IMR-90 (cell line): Measurements from ENCODE around the gene AGAP1. TPM values are rescaled to one million over a fixed set of nuclear protein-coding genes. Genes with fewer than 3 reads are reported as not detected.

Experiments used
- ATAC-seq: fragments of 200-7000 bp; cut with Tn5 transposase; 2 replicates; pipeline ENCODE4 v1.9.1; 2020; ENCODE audit warnings: low read depth, mild to moderate bottlenecking, moderate library complexity
- BruUV-seq: library from RNA; stranded (reverse); fragments of 400-500 nt; replicated peaks from 2 replicates; lab custom pipeline; 2021; lab: Mats Ljungman, UMichigan
- CTCF ChIA-PET: fragments of 300-600 bp; formaldehyde crosslinking; extraction: SDS; loops from one replicate; lab custom pipeline; 2021; ENCODE audit warnings: antibody characterized with exemption; lab: Yijun Ruan, JAX
- POLR2A ChIA-PET: fragments of 300-600 bp; sonication (Branson Sonifier 250); formaldehyde crosslinking; loops from one replicate; lab custom pipeline; 2022; ENCODE audit warnings: antibody characterized with exemption; ENCODE audit not compliant: unreplicated experiment; lab: Charles Lee
- DNase-seq: peaks from one replicate; pipeline ENCODE4 v3.0.0; 2013
- H2AFZ ChIP-seq: replicated peaks from 2 replicates; pipeline ENCODE3; 2013; ENCODE audit warnings: low read length, mild to moderate bottlenecking; ENCODE audit not compliant: poor library complexity
- H2AK5ac ChIP-seq: 2 replicates; pipeline ENCODE4 v1.6.1; 2013; ENCODE audit warnings: low read depth, low read length, inconsistent platforms
- H2AK9ac ChIP-seq: replicated peaks from 2 replicates; pipeline ENCODE3; 2013; ENCODE audit warnings: mild to moderate bottlenecking, low read depth, low read length, moderate library complexity; ENCODE audit not compliant: poor library complexity
- H2BK120ac ChIP-seq: 2 replicates; pipeline ENCODE4 v1.6.1; 2013; ENCODE audit warnings: low read depth, low read length, inconsistent platforms
- H2BK15ac ChIP-seq: 3 replicates; pipeline ENCODE4 v1.6.1; 2013; ENCODE audit warnings: low read depth, low read length, inconsistent platforms
- H2BK20ac ChIP-seq: 2 replicates; pipeline ENCODE4 v1.6.1; 2013; ENCODE audit warnings: low read depth, mild to moderate bottlenecking, inconsistent platforms, low read length, moderate library complexity
- H2BK5ac ChIP-seq: 2 replicates; pipeline ENCODE4 v1.6.1; 2013; ENCODE audit warnings: mild to moderate bottlenecking, low read depth, low read length, inconsistent platforms; ENCODE audit not compliant: poor library complexity, severe bottlenecking
- H3K14ac ChIP-seq: replicated peaks from 2 replicates; pipeline ENCODE4 v1.6.1; 2013; ENCODE audit warnings: low read depth, low read length, inconsistent platforms
- H3K18ac ChIP-seq: 2 replicates; pipeline ENCODE4 v1.6.1; 2013; ENCODE audit warnings: low read depth, low read length, control low read depth
- H3K23ac ChIP-seq: 2 replicates; pipeline ENCODE4 v1.6.1; 2013; ENCODE audit warnings: low read depth, low read length, inconsistent platforms
- H3K27ac ChIP-seq: 2 replicates; pipeline ENCODE4 v1.5.1; 2013; ENCODE audit warnings: mild to moderate bottlenecking, control low read depth, low read length; ENCODE audit not compliant: insufficient read depth
- H3K27me3 ChIP-seq: 2 replicates; pipeline ENCODE4 v1.6.1; 2013; ENCODE audit warnings: low read length; ENCODE audit not compliant: control insufficient read depth, insufficient read depth
- H3K36me3 ChIP-seq: 2 replicates; pipeline ENCODE4 v1.6.1; 2013; ENCODE audit warnings: low read length, mixed read lengths; ENCODE audit not compliant: control insufficient read depth, insufficient read depth
- H3K4ac ChIP-seq: 2 replicates; pipeline ENCODE4 v1.6.1; 2013; ENCODE audit warnings: low read depth, low read length, inconsistent platforms
- H3K4me1 ChIP-seq: 2 replicates; pipeline ENCODE4 v1.6.1; 2013; ENCODE audit warnings: low read length, mixed read lengths; ENCODE audit not compliant: control insufficient read depth, insufficient read depth
- H3K4me2 ChIP-seq: 2 replicates; pipeline ENCODE4 v1.6.1; 2013; ENCODE audit warnings: low read depth, mild to moderate bottlenecking, control low read depth, low read length, moderate library complexity
- H3K4me3 ChIP-seq: 2 replicates; pipeline ENCODE4 v1.5.1; 2013; ENCODE audit warnings: low read depth, mild to moderate bottlenecking, control low read depth, low read length, moderate library complexity; ENCODE audit not compliant: insufficient read depth
- H3K56ac ChIP-seq: 2 replicates; pipeline ENCODE4 v1.6.1; 2013; ENCODE audit warnings: low read length, inconsistent platforms; ENCODE audit not compliant: insufficient read depth; ENCODE audit errors: extremely low read depth
- H3K79me1 ChIP-seq, 2 experiments: 2 replicates each; pipeline ENCODE4 v1.6.1; 2013; ENCODE audit warnings: low read length in 2 of 2, inconsistent platforms in 1 of 2, low read depth in 1 of 2
- H3K9ac ChIP-seq: 2 replicates; pipeline ENCODE4 v1.6.1; 2013; ENCODE audit warnings: low read depth, low read length, control low read depth
- H3K9me1 ChIP-seq: 2 replicates; pipeline ENCODE4 v1.6.1; 2013; ENCODE audit warnings: low read length, inconsistent platforms; ENCODE audit not compliant: insufficient read depth
- H3K9me3 ChIP-seq: 2 replicates; pipeline ENCODE4 v1.6.1; 2013; ENCODE audit warnings: low read length; ENCODE audit not compliant: control insufficient read depth, insufficient read depth
- H4K20me1 ChIP-seq: 2 replicates; pipeline ENCODE4 v1.6.1; 2013; ENCODE audit warnings: low read length, inconsistent platforms; ENCODE audit not compliant: insufficient read depth
- H4K5ac ChIP-seq: 2 replicates; pipeline ENCODE4 v1.6.1; 2013; ENCODE audit warnings: mild to moderate bottlenecking, low read depth, low read length, control low read depth
- H4K8ac ChIP-seq, 2 experiments: 2 replicates each; pipeline ENCODE4 v1.6.1; 2013; ENCODE audit warnings: low read depth in 2 of 2, low read length in 2 of 2, control low read depth in 1 of 2, inconsistent platforms in 1 of 2
- H4K91ac ChIP-seq: 2 replicates; pipeline ENCODE4 v1.6.1; 2013; ENCODE audit warnings: low read depth, low read length, inconsistent platforms; ENCODE audit not compliant: insufficient read depth
- BHLHE40 ChIP-seq: fragments of 150-350 bp; IDR thresholded peaks from 2 replicates; pipeline ENCODE4 v1.6.1; 2016; ENCODE audit warnings: mild to moderate bottlenecking, low read depth, low read length
- CEBPB ChIP-seq: IDR thresholded peaks from 2 replicates; pipeline ENCODE4 v1.6.1; 2012; ENCODE audit warnings: low read depth, low read length, improper control_type of control experiment
- CHD1 ChIP-seq: IDR thresholded peaks from 2 replicates; pipeline ENCODE4 v1.6.1; 2012; ENCODE audit warnings: low read depth, low read length, improper control_type of control experiment
- CTCF ChIP-seq: conservative IDR thresholded peaks from 2 replicates; pipeline ENCODE4 v1.5.1; 2012; ENCODE audit warnings: mild to moderate bottlenecking, low read depth, low read length, improper control_type of control experiment
- FOS ChIP-seq: fragments of 150-350 bp; IDR thresholded peaks from 2 replicates; pipeline ENCODE4 v1.6.1; 2016; ENCODE audit warnings: low read depth, low read length
- MAFK ChIP-seq: IDR thresholded peaks from 2 replicates; pipeline ENCODE4 v1.6.1; 2012; ENCODE audit warnings: low read depth, low read length, improper control_type of control experiment
- MXI1 ChIP-seq: IDR thresholded peaks from 2 replicates; pipeline ENCODE4 v1.6.1; 2012; ENCODE audit warnings: low read depth, mild to moderate bottlenecking, low read length, moderate library complexity, borderline replicate concordance
- RAD21 ChIP-seq: IDR thresholded peaks from 2 replicates; pipeline ENCODE4 v1.6.1; 2012; ENCODE audit warnings: low read length, improper control_type of control experiment
- RCOR1 ChIP-seq: IDR thresholded peaks from 2 replicates; pipeline ENCODE4 v1.6.1; 2012; ENCODE audit warnings: mild to moderate bottlenecking, low read length, improper control_type of control experiment; ENCODE audit not compliant: insufficient replicate concordance
- SMC3 ChIP-seq: fragments of 150-350 bp; IDR thresholded peaks from 2 replicates; pipeline ENCODE4 v1.6.1; 2016; ENCODE audit warnings: low read depth, mild to moderate bottlenecking, antibody characterized with exemption, low read length, moderate library complexity
- USF2 ChIP-seq: fragments of 150-350 bp; IDR thresholded peaks from 2 replicates; pipeline ENCODE4 v1.6.1; 2017; ENCODE audit warnings: mild to moderate bottlenecking, antibody characterized with exemption, low read length, low read depth
- WGBS, 2 experiments: methylation state at CpG; one replicate each; pipeline versions ENCODE4 v1.1.5 to v1.1.7; 2013; ENCODE audit warnings: missing lambda C conversion rate in 2 of 2; ENCODE audit not compliant: insufficient read length in 1 of 2; ENCODE audit errors: extremely low coverage in 2 of 2; 5-methylcytosine and 5-hydroxymethylcytosine counted together
- dilution Hi-C: fragments of 300-500 bp; cut with HindIII; formaldehyde crosslinking; loops from one replicate; pipeline ENCODE4 v1.14.3; 2018; ENCODE audit warnings: low sequenced_read_pairs; ENCODE audit not compliant: unreplicated experiment
- in situ Hi-C: fragments of 300-500 bp; cut with MboI; formaldehyde crosslinking; loops from 3 replicates; pipeline ENCODE4 v1.14.3; 2019; ENCODE audit warnings: low sequenced_read_pairs, inconsistent platforms, mixed read lengths
- intact Hi-C: fragments of 100-400 bp; cut with micrococcal nuclease; formaldehyde crosslinking; loops from 2 replicates; pipeline ENCODE4 v1.10.0; 2022
- polyA plus RNA-seq, 3 experiments: library from polyadenylated mRNA; depleted of rRNA; stranded (reverse); fragments of >200 nt; gene quantifications; 2 replicates each; pipeline ENCODE4 v1.2.3, GENCODE V29; 2012; ENCODE audit warnings: low replicate concordance in 1 of 3
- total RNA-seq: library from RNA; depleted of rRNA; stranded (reverse); fragments of >200 nt; gene quantifications from 2 replicates; pipeline ENCODE4 v1.2.3, GENCODE V29; 2012
- TF ChIP-seq, protein P1 (sequence below): fragments of 150-350 bp; IDR thresholded peaks from 2 replicates; pipeline ENCODE4 v1.6.1; 2016; ENCODE audit warnings: low read depth, mild to moderate bottlenecking, low read length, moderate library complexity, borderline replicate concordance

Gene AGAP1
- total and polyA plus RNA-seq, 2 of the 4 experiments (the other 2 are of a cell fraction): 15.1 to 16.4 TPM

DNA sequence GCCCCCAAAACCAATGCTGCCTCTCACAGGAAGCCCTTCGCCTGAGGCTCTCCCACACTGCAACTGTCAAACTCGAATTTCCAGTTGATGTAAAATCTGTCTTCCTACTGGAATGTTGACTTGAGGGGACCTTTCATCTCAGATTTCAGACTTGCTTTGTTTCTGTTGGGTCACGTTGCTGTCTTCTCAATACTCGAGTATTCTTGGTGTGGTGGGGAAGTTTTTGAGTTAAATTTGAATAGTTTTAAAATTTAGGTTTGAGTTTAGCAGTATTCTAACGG, 50.8 kb downstream of the AGAP1 start:
- WGBS, 2 experiments: 86% methylated on average over 1 of the region's 5 CpGs; no CpG with 5 or more reads in 1 of the 2 experiments

More for the DNA sequence above, 50.8 kb downstream of the AGAP1 start:
- Histone ChIP-seq H3K9me3 (no peaks in the 10 kb centered on the region), H3K18ac (no peak overlapping the region), H3K4me1 (peaks cover 2% of the 10 kb centered on the region; the same call in 1 of the 2 replicates), H2BK20ac (no peak overlapping the region), H3K56ac (no peak overlapping the region), H4K5ac (no peak overlapping the region), H2AFZ (no peak overlapping the region), H4K8ac (no peak overlapping the region), H3K79me1 (peaks cover 30 to 53% of the 10 kb centered on the region in 2 experiments), H3K4me2 (no peak overlapping the region), H3K23ac (no peak overlapping the region), H3K27ac (no peak overlapping the region), H4K91ac (no peak overlapping the region), H2BK5ac (no peak overlapping the region), H2AK9ac (no peak overlapping the region), H3K4ac (no peak overlapping the region), H2AK5ac (no peak overlapping the region), H3K14ac (no peak overlapping the region), H3K27me3 (no peaks in the 10 kb centered on the region), H3K9ac (no peak overlapping the region), H4K20me1 (peaks cover 72% of the 10 kb centered on the region), H2BK120ac (no peak overlapping the region), H3K9me1 (0 out of 2 replicates have a peak, but pooled peaks cover 6% of the 10 kb centered on the region), H3K4me3 (no peak overlapping the region), H3K36me3 (no peaks in the 10 kb centered on the region), H2BK15ac (no peak overlapping the region)
- no peak for DNase-seq
- no peak for ATAC-seq
- TF ChIP-seq MXI1: no peak
- no peak for TF ChIP-seq CHD1
- no peak for TF ChIP-seq RAD21
- TF ChIP-seq, protein P1, sequence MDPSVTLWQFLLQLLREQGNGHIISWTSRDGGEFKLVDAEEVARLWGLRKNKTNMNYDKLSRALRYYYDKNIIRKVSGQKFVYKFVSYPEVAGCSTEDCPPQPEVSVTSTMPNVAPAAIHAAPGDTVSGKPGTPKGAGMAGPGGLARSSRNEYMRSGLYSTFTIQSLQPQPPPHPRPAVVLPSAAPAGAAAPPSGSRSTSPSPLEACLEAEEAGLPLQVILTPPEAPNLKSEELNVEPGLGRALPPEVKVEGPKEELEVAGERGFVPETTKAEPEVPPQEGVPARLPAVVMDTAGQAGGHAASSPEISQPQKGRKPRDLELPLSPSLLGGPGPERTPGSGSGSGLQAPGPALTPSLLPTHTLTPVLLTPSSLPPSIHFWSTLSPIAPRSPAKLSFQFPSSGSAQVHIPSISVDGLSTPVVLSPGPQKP: no peak
- TF ChIP-seq CEBPB: no peak
- TF ChIP-seq CTCF: no peak
- no peak for TF ChIP-seq USF2
- no peak for TF ChIP-seq FOS
- no peak for TF ChIP-seq MAFK
- TF ChIP-seq RCOR1: no peak
- no peak for TF ChIP-seq BHLHE40
- TF ChIP-seq SMC3: no peak
- no TSS peak for BruUV-seq
- in situ Hi-C loops: no loop called here
- CTCF ChIA-PET: no interaction called here
- POLR2A ChIA-PET: no interaction called here
- dilution Hi-C loops: no loop called here
- intact Hi-C loops: no loop called here
